Nucleus accumbens (tissue), 56 donors: ENCODE data around the gene SLC9A5.
A peak's percentile ranks its signal among the peaks of the same experiment; 100 is the strongest.

ENCODE experiments used
- DNase-seq, 56 donors: peaks; one replicate each; lab custom pipeline; 2025; lab: John Stamatoyannopoulos, UW

SLC9A5 gene

GRCh38 chr16:67212766-67213165 lies 36.0 kb upstream of the SLC9A5 start:
- DNase-seq, result no peak

DNA sequence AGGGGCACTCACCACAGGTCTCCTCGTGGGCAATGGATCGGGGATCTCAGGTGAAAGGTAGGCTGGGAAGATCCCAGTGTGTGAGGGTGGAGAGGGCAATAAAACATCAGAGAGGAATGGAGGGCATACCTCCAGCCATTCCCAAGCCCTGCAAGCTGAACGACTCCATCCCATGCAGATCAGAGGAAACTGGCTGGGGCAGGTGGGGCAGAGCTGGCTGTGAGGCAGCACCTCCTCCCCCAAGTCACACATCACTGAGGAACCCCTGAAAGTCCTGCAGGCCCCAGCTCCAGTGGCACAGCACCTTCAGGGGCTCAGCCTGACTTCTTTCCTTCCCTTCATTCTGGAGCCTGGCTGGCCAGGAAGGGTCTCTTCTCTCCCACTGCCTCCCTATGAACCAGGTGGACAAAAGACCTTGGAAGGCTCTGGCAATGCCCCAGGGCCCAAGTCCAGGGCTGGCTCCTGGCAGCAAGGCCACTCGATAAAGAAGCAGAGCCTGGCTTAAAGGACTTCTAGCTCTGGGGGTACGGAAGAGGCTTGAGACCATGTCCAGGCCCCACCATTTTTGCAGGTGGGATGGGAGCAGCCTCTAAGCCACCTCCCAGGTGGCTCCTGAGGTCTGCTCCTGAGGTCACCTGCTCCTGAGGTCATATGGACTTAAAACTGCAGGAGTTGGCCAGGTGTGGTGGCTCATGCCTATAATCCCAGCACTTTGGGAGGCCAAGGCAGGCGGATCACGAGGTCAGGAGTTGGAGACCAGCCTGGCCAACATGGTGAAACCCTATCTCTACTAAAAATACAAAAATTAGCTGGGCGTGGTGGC lies 35.4 kb upstream of the SLC9A5 start:
- DNase-seq, result no peak

DNA sequence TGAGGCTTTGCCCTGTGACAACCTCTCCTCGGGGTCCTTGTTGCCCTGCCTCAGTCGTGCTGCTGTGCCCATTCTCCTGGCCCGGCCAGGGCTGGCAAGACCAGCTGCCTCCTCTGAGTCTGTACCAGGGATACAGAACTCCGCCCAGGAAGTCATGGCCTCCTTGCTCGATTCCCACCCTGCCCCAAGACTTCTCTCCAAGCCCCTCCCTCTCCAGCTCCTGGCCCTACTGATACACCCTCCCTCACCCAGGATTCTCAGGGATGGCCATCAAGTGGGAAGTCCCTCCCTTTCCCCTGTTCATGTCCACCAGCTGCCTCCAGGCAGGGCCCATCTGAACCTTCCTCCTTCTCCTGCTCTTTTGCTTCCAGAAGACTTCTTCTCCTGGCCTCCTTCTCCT lies 33.1 kb upstream of the SLC9A5 start:
- DNase-seq, result no peak

- DNase-seq, result peak in 1 of 56 donors; percentile 45
These were observed 31.9 kb upstream of the SLC9A5 start for GRCh38 chr16:67216612-67217490.

DNA sequence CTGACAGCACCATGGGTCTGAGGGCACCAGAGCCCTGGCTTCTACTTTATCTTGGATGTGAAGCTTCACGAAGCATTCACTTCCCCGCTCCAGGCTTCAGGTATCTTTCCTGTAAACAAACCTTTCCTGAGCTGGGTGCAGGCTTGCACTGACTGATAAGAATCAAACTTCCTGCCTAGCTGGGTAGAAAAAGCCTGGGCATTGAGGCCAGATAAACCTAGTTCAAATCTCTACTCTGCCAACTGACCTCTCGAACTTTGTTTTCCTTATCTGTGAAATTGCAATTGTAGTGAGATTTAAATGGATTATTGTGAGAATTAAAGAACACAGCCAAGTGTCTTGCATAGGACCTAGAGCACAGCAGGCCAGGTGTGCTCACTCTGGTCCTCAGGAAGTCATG lies 24.8 kb upstream of the SLC9A5 start:
- DNase-seq, result no peak

DNA sequence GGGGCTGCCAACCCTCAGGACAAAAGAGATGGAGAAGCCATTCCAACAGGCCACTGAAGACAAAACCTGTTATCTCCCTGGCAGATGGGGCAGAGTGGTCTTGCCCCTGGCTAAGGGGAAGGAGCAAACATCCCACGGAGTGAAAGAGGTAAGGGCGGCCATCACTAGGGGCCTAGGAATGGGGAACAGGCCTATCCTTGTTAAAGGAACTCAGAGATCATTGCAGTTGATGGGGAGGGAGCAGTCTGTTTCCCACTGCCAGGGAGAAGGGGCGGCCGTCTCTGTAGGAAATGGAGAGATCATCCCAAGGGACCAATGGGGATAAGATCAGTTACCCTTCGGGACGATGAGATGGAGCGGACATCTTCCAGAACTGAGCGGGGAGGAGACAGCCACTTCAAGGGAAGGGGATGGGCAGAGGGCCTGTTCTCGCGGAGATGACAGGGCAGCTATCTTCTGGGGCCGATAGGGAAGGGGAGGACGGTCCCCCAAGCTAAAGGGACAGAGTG lies 22.4 kb upstream of the SLC9A5 start:
- no peak for DNase-seq

GRCh38 chr16:67226804-67227566 lies 21.8 kb upstream of the SLC9A5 start, which contains the start of gene TMEM208:
Gene TMEM208 (plus strand): TSS chr16:67227130. CDS start chr16:67227219, 89 bp downstream.
- peak; percentile 68 to 98 (median 93) for DNase-seq

- no peak for DNase-seq
These were observed 21.2 kb upstream of the SLC9A5 start for GRCh38 chr16:67227567-67227921.

DNA sequence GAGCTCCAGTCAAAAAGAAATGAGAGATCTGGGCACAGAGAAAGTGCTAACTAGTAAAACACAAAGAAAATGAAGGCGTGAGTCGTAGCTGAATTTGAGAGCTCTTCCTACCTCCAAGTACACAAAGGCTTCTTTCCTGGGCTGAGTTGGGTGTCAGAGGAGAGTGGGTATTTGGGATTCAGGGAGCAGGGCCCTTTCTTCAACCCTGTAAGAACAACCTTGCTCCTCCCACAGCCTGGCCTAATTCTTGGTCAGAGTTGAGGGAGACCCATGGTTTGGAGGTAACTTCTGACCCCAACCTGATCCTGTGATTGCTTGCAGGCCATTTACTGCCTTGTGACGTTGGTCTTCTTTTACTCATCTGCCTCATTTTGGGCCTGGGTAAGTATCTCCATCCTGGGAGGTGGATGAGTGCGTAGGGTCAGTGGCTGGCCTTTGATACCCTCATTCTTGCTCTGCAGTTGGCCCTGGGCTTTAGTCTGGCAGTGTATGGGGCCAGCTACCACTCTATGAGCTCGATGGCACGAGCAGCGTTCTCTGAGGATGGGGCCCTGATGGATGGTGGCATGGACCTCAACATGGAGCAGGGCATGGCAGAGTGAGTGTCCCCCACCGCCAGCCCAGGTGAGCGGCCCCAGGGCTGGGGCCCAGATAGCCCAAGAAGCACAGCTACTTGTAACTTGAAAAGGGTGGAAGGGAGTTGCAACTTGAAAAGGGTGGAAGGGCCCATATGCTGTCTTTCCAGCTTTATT lies 20.6 kb upstream of the SLC9A5 start:
- DNase-seq, result no peak

DNA sequence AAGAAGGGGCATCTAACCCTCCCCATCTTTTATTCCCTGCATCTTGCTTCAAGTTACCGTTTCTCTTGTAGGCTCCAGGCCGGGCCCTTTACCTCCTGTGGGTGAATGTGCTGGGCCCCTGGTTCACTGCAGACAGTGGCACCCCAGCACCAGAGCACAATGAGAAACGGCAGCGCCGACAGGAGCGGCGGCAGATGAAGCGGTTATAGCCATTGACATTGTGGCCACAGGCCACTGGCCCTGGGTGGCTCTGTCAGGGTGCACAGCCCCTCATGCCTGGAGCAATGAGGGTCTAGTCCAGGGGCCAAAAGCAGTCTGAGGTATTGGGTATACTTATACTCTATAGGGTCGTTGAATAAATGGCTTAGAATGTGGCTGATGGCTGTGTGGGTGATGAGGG lies 19.9 kb upstream of the SLC9A5 start:
- DNase-seq, result no peak

DNA sequence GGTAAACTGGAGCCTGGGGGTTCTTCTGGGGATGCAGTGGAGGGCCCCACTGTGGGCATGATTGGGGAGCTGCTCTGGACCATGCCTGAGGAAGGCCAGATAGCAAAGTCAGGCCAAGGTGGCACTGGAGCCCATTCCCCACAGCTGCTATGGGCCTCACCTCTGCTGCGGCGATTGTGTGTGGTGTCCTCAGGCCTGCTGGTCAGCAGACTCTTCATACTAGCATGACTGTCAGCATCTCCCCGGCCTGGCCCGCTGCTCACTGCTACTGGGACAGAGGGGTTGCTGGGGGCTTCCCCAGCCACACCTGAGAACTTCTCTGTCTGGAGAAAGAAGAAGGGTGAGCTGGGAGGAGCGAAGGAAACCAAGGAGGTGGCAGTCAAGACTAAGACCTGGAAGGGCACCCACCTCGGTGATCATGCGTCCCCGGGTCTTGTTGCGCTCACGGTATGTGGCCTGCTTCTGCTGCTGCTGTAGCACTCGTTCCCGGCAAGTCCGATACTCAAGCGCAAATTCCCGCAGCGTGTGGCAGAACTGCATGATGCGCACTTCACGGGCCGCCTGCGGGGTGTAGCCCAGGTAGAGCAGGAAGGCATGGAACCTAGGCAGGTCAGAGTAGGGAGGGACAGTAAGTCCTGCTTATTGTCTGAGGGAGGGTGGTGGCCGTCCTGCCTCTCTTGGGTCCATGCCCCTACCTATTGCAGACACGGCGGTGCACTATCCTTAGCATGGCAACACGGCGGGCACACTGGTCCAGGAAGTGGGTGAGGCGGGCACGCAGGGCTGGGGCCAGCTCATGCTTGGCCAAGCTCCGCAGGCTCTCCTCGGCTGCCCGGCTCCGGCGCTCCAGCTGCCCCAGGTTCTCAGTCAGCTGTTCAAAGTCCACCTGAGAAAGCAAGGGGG lies 18.6 kb upstream of the SLC9A5 start:
- DNase-seq, result no peak

DNA sequence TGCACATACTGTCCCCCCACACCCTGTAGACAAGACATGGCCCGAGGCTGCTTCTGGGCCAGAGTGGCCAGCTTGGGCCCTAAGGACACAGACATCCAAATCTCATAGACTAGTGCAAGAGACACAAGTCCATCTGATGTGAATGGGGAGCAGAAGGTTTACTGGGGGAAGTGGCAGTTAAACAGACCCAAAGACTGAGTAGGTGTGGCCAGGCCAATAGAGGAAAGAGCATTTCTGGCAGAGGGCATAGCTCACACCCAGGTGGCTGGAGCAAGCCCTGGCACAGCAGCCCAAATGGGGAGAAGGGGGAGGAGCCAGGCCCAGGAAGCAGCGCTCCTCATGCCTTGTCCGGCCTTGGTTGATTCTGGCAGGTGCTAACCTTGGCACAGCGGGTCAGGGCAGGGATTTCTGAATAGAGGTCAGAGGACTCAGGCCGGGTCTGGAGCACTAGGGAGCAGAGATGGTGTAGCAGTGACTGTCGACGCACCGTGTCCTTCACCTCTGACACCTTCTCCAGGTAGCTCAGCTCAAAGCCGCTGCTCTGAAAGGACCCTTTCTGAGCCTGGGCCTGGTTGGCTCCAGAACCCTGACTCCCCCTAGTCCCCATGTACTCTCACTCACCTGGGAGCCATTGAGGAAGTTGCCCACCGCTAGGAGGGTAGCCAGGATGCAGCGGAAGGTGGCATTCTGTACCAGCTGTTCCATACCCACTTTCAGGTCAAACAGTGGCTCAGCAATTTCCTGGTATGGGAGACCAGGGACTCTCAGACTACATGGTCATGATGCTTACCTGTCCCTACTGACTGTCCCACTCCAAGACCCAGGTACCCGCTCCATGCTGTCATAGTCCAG lies 17.7 kb upstream of the SLC9A5 start:
- no peak for DNase-seq

GRCh38 chr16:67233596-67233995 lies 15.2 kb upstream of the SLC9A5 start:
- DNase-seq, result no peak

DNA sequence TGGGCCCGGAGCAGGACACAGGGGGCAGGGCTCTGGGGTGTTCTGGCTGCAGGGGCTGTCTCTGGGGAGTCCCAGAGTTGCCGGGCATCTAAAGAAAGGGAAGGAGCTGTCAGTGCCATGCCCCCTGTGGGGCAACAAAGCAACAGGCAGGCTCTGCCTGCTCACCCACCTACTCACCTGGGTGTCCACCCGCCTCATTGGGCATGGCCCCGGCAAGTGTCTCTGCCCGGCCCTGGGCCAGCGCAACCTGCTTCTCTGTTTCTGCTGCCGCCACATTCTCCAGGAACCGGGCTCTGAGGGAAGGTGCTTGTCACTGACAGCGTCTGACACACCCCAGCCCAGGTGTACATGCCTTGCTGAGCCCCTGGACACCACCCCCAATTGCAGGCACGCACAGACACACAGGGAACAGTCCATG lies 14.6 kb upstream of the SLC9A5 start:
- DNase-seq, result no peak

- DNase-seq, result peak in 35 of 56 donors; percentile 24 to 91 (median 70)
These were observed 12.8 kb upstream of the SLC9A5 start for GRCh38 chr16:67235816-67236562.

GRCh38 chr16:67236563-67237395 lies 12.0 kb upstream of the SLC9A5 start:
- DNase-seq, result peak in 41 of 56 donors; percentile 29 to 93 (median 74)
